ENCODE data around the gene SMIM32.

- TF ChIP-seq CTCF (conservative IDR thresholded peaks at IDR 0.05) (no peak), ZFX (IDR thresholded peaks at IDR 0.05) (no peak)
Observed at GRCh38 chr5:136205061-136205702, 12.2 kb upstream of the SMIM32 start.
